H9 (cell line): ENCODE measurements around the gene STK11. TPM values are rescaled to one million over a fixed set of nuclear protein-coding genes. Genes with fewer than 3 reads are reported as not detected.

Source experiments
- DNase-seq: peaks from one replicate; pipeline ENCODE4 v3.0.0-alpha.2; 2017
- H2AFZ ChIP-seq: one replicate; pipeline ENCODE4 v1.6.1; 2013; ENCODE audit warnings: mild to moderate bottlenecking, low read length, control low read depth, moderate library complexity
- H2AK5ac ChIP-seq: 2 replicates; pipeline ENCODE4 v1.6.1; 2013; ENCODE audit warnings: low read length, control low read depth, mixed read lengths; ENCODE audit not compliant: insufficient read length
- H2BK120ac ChIP-seq: one replicate; pipeline ENCODE4 v1.6.1; 2013; ENCODE audit warnings: low read depth, mild to moderate bottlenecking, low read length, control low read depth, inconsistent platforms; ENCODE audit not compliant: poor library complexity, severe bottlenecking
- H2BK12ac ChIP-seq: 2 replicates; pipeline ENCODE4 v1.6.1; 2013; ENCODE audit warnings: low read length, control low read depth, mixed read lengths, low read depth; ENCODE audit not compliant: insufficient read length
- H2BK15ac ChIP-seq: 2 replicates; pipeline ENCODE4 v1.6.1; 2013; ENCODE audit warnings: low read depth, low read length, control low read depth
- H2BK20ac ChIP-seq: one replicate; pipeline ENCODE4 v1.6.1; 2013; ENCODE audit warnings: low read depth, mild to moderate bottlenecking, low read length, control low read depth, inconsistent platforms; ENCODE audit not compliant: poor library complexity, severe bottlenecking
- H2BK5ac ChIP-seq: 2 replicates; pipeline ENCODE4 v1.6.1; 2013; ENCODE audit warnings: low read length, control low read depth, mixed read lengths; ENCODE audit not compliant: insufficient read length
- H3K14ac ChIP-seq: 2 replicates; pipeline ENCODE4 v1.6.1; 2013; ENCODE audit warnings: low read length, control low read depth; ENCODE audit not compliant: insufficient read depth
- H3K18ac ChIP-seq: 2 replicates; pipeline ENCODE4 v1.6.1; 2013; ENCODE audit warnings: low read depth, mild to moderate bottlenecking, mixed read lengths, low read length, control low read depth; ENCODE audit not compliant: insufficient read length
- H3K23ac ChIP-seq: 2 replicates; pipeline ENCODE4 v1.6.1; 2013; ENCODE audit warnings: low read length, control low read depth, mixed read lengths, low read depth; ENCODE audit not compliant: insufficient read length
- H3K23me2 ChIP-seq: 2 replicates; pipeline ENCODE4 v1.6.1; 2013; ENCODE audit warnings: low read depth, mild to moderate bottlenecking, mixed read lengths, low read length, control low read depth; ENCODE audit not compliant: insufficient read length, poor library complexity, severe bottlenecking
- H3K27ac ChIP-seq: 2 replicates; pipeline ENCODE4 v1.5.1; 2013; ENCODE audit warnings: low read length, control low read depth, mixed read lengths, low read depth; ENCODE audit not compliant: insufficient read length
- H3K27me3 ChIP-seq: 2 replicates; pipeline ENCODE4 v1.6.1; 2013; ENCODE audit warnings: low read length, control low read depth, inconsistent platforms; ENCODE audit not compliant: insufficient read depth
- H3K4ac ChIP-seq: 2 replicates; pipeline ENCODE4 v1.6.1; 2013; ENCODE audit warnings: low read depth, mild to moderate bottlenecking, control low read depth, inconsistent platforms, low read length, moderate library complexity
- H3K4me1 ChIP-seq: 2 replicates; pipeline ENCODE4 v1.6.1; 2013; ENCODE audit warnings: low read length, control low read depth, inconsistent platforms; ENCODE audit not compliant: insufficient read depth
- H3K4me2 ChIP-seq: 2 replicates; pipeline ENCODE4 v1.6.1; 2013; ENCODE audit warnings: low read length, control low read depth, mixed read lengths; ENCODE audit not compliant: insufficient read length, insufficient read depth
- H3K56ac ChIP-seq: 2 replicates; pipeline ENCODE4 v1.6.1; 2013; ENCODE audit warnings: low read depth, mild to moderate bottlenecking, mixed read lengths, low read length, control low read depth; ENCODE audit not compliant: insufficient read length
- H3K79me1 ChIP-seq: 2 replicates; pipeline ENCODE4 v1.6.1; 2013; ENCODE audit warnings: low read depth, mild to moderate bottlenecking, moderate library complexity, low read length, control low read depth, inconsistent platforms; ENCODE audit not compliant: insufficient read depth, poor library complexity, severe bottlenecking
- H3K79me2 ChIP-seq: 2 replicates; pipeline ENCODE4 v1.6.1; 2013; ENCODE audit warnings: low read length, control low read depth, inconsistent platforms; ENCODE audit not compliant: insufficient read depth
- H3K9ac ChIP-seq: 2 replicates; pipeline ENCODE4 v1.6.1; 2013; ENCODE audit warnings: low read length, control low read depth, mixed read lengths; ENCODE audit not compliant: insufficient read length; ENCODE audit errors: extremely low read depth
- H3K9me3 ChIP-seq: one replicate; pipeline ENCODE4 v1.6.1; 2013; ENCODE audit warnings: low read depth, low read length, inconsistent platforms; ENCODE audit not compliant: control insufficient read depth
- H3T11ph ChIP-seq: one replicate; pipeline ENCODE4 v1.6.1; 2013; ENCODE audit warnings: mild to moderate bottlenecking, low read length, control low read depth, inconsistent platforms
- H4K20me1 ChIP-seq: one replicate; pipeline ENCODE4 v1.6.1; 2013; ENCODE audit not compliant: control insufficient read depth, insufficient read length, insufficient read depth
- H4K5ac ChIP-seq: 2 replicates; pipeline ENCODE4 v1.6.1; 2013; ENCODE audit warnings: low read depth, mild to moderate bottlenecking, mixed read lengths, low read length, control low read depth; ENCODE audit not compliant: insufficient read length
- H4K8ac ChIP-seq: replicated peaks from 2 replicates; pipeline ENCODE4 v1.6.1; 2013; ENCODE audit warnings: low read length, control low read depth, mixed read lengths, low read depth; ENCODE audit not compliant: insufficient read length
- H4K91ac ChIP-seq: 2 replicates; pipeline ENCODE4 v1.6.1; 2013; ENCODE audit warnings: low read depth, mild to moderate bottlenecking, moderate library complexity, mixed read lengths, low read length, control low read depth; ENCODE audit not compliant: insufficient read length
- H3K27ac Mint-ChIP-seq, 3 experiments: 2 replicates in 2 of 3; 3 replicates in 1 of 3; pipeline ENCODE4 v1.8.0; 2020 to 2021; ENCODE audit warnings: mixed read lengths in 3 of 3, mild to moderate bottlenecking in 1 of 3, moderate library complexity in 1 of 3
- H3K27me3 Mint-ChIP-seq: 2 replicates; pipeline ENCODE4 v1.8.0; 2021; ENCODE audit warnings: low read depth, mild to moderate bottlenecking, moderate library complexity, mixed read lengths
- H3K36me3 Mint-ChIP-seq, 3 experiments: 2 replicates in 2 of 3; 3 replicates in 1 of 3; pipeline ENCODE4 v1.8.0; 2020 to 2021; ENCODE audit warnings: low read depth in 3 of 3, mixed read lengths in 3 of 3; ENCODE audit not compliant: insufficient read depth in 1 of 3
- H3K4me1 Mint-ChIP-seq, 2 experiments: 2 replicates each; pipeline ENCODE4 v1.8.0; 2020; ENCODE audit warnings: mixed read lengths in 2 of 2
- H3K4me3 Mint-ChIP-seq, 2 experiments: 2 replicates in 1 of 2; 3 replicates in 1 of 2; pipeline ENCODE4 v1.8.0; 2020 to 2021; ENCODE audit warnings: mild to moderate bottlenecking in 2 of 2, mixed read lengths in 2 of 2, moderate library complexity in 1 of 2
- H3K9me3 Mint-ChIP-seq, 2 experiments: 2 replicates in 1 of 2; 3 replicates in 1 of 2; pipeline ENCODE4 v1.8.0; 2020; ENCODE audit warnings: mild to moderate bottlenecking in 2 of 2, mixed read lengths in 2 of 2, moderate library complexity in 1 of 2
- CTCF ChIP-seq: fragments of 200-600 bp; sonication (generic); conservative IDR thresholded peaks from 3 replicates; pipeline ENCODE4 v1.8.0; 2021; ENCODE audit warnings: antibody characterized with exemption, mild to moderate bottlenecking
- WGBS: extraction: QIAGEN DNeasy Blood & Tissue Kit; methylation state at CpG from one replicate; pipeline ENCODE4 v1.1.7; 2013; ENCODE audit warnings: missing lambda C conversion rate, low lambda C conversion rate, mixed read lengths; ENCODE audit not compliant: insufficient read length; ENCODE audit errors: extremely low coverage; 5-methylcytosine and 5-hydroxymethylcytosine counted together
- total RNA-seq: library from RNA; stranded (reverse); gene quantifications from 2 replicates; pipeline ENCODE4 v1.2.1, GENCODE V29; 2021

STK11 gene
- total RNA-seq, 1 experiment from 2014 or later = 74.3 TPM

- Histone ChIP-seq H3K27me3 (no peaks in the 10 kb centered on the region), H3K14ac (no peak overlapping the region), H3K79me1 (no peaks in the 10 kb centered on the region), H2BK120ac (no peak overlapping the region), H2BK20ac (no peak overlapping the region), H2BK15ac (no peak overlapping the region), H2AK5ac (no peak overlapping the region), H3K9ac (no peak overlapping the region), H2AFZ (no peak overlapping the region), H3K79me2 (no peaks in the 10 kb centered on the region; the same call in 1 of the 2 replicates), H3T11ph (no peak overlapping the region), H4K5ac (no peak overlapping the region), H3K4me2 (peak overlapping the region; percentile 52), H4K20me1 (no peaks in the 10 kb centered on the region), H4K8ac (no peak overlapping the region), H2BK5ac (no peak overlapping the region), H3K18ac (no peak overlapping the region), H3K23ac (no peak overlapping the region), H2BK12ac (no peak overlapping the region), H3K4ac (no peak overlapping the region), H3K27ac (no peak overlapping the region), H3K4me1 (no peaks in the 10 kb centered on the region), H4K91ac (no peak overlapping the region), H3K23me2 (peaks cover 11% of the 10 kb centered on the region), H3K56ac (no peak overlapping the region), H3K9me3 (no peaks in the 10 kb centered on the region)
- no peak for DNase-seq
- WGBS = no CpG with 5 or more reads among the region's 15 CpGs
- Mint-ChIP-seq H3K4me1 (peaks cover 15 to 23% of the 10 kb centered on the region in 2 experiments), H3K36me3 (peaks cover 0 to 3% (median 1%) of the 10 kb centered on the region in 3 experiments; a peak in 4 of 7 replicates), H3K4me3 (peak overlapping the region; percentile 85 to 89), H3K9me3 (no peaks in the 10 kb centered on the region; a peak in 1 of 5 replicates), H3K27me3 (peaks cover 1% of the 10 kb centered on the region), H3K27ac (no peak overlapping the region)
- TF ChIP-seq CTCF = no peak
Measured at GRCh38 chr19:1240925-1241324, 35.3 kb downstream of the STK11 start.
